ENCODE measurements around the gene TMEM223. TPM values are rescaled to one million over a fixed set of nuclear protein-coding genes. Genes with fewer than 3 reads are reported as not detected.
"Not testable (repeated sequence)": the region's sequence is repeated elsewhere in the genome, so short reads cannot be mapped to it uniquely, and the experiment has no call there.

The TMEM223 gene
- total and polyA plus RNA-seq, 8 donors: 0.89 to 28.2 (median 12.5) TPM; not detected in 1

GRCh38 chr11:62832336-62833234, 40.8 kb upstream of the TMEM223 start, which contains the start of gene TEX54:
Gene TEX54, minus strand, starts transcription at chr11:62832841.
- Histone ChIP-seq H3K9me3 (no peaks in the 10 kb centered on the region), H3K4me3 (peak within 1 kb of the TSS; percentile 67 to 91 (median 84)), H3K4me1 (peaks cover 30 to 73% (median 55%) of the 10 kb centered on the region in 4 donors), H3K27ac (peak within 1 kb of the TSS; percentile 95 to 99 (median 98)), H3K36me3 (peaks cover 20 to 62% (median 54%) of the 10 kb centered on the region in 4 donors), H3K27me3 (no peaks in the 10 kb centered on the region)
- intact Hi-C loops (cut with DNase I; ENCODE audit: low total_unique reads): loop anchor here (10.0 kb wide), 1 partner anchor 48 kb away; the partner anchor contains the start of gene TMEM179B
- DNase-seq: peak; percentile 32 to 57
- no peak for TF ChIP-seq POLR2AphosphoS5 (IDR thresholded peaks at IDR 0.05)
- 7 to 15% (median 11%) methylated on average over 20 to 40 of the region's 40 CpGs for WGBS, 5 donors

- no peaks in the 10 kb centered on the region for H3K27me3 ChIP-seq
- no peaks in the 10 kb centered on the region for H3K9me3 ChIP-seq
- TF ChIP-seq CTCF (IDR thresholded peaks at IDR 0.05): no peak
- TF ChIP-seq POLR2AphosphoS5 (IDR thresholded peaks at IDR 0.05): peak; percentile 82 to 90 (median 89)
- TF ChIP-seq POLR2A (IDR thresholded peaks at IDR 0.05): peak in 2 of 4 donors; percentile 75 to 80
- no peak for TF ChIP-seq EP300 (IDR thresholded peaks at IDR 0.05)
- peak; percentile 100 for DNase-seq
- H3K27ac ChIP-seq: peak within 1 kb of the TSS; percentile 95 to 99 (median 98)
- WGBS, 5 donors: 0 to 1% (median 0%) methylated on average over 29 to 65 of the region's 65 CpGs
- H3K36me3 ChIP-seq: peaks cover 28 to 66% (median 58%) of the 10 kb centered on the region in 4 donors
- intact Hi-C loops (cut with DNase I; ENCODE audit: low total_unique reads): loop anchor here (10.0 kb wide), 1 partner anchor 47 kb away; the partner anchor contains the start of gene TMEM179B
- peaks cover 30 to 67% (median 52%) of the 10 kb centered on the region in 4 donors for H3K4me1 ChIP-seq
- H3K4me3 ChIP-seq: peak within 1 kb of the TSS; percentile 67 to 91 (median 84)
Measured at GRCh38 chr11:62831520-62832335, 39.9 kb upstream of the TMEM223 start, which contains the start of gene STX5. Gene STX5, minus strand, starts transcription at chr11:62832051. Its CDS starts 808 bp downstream, at chr11:62831243.

DNA sequence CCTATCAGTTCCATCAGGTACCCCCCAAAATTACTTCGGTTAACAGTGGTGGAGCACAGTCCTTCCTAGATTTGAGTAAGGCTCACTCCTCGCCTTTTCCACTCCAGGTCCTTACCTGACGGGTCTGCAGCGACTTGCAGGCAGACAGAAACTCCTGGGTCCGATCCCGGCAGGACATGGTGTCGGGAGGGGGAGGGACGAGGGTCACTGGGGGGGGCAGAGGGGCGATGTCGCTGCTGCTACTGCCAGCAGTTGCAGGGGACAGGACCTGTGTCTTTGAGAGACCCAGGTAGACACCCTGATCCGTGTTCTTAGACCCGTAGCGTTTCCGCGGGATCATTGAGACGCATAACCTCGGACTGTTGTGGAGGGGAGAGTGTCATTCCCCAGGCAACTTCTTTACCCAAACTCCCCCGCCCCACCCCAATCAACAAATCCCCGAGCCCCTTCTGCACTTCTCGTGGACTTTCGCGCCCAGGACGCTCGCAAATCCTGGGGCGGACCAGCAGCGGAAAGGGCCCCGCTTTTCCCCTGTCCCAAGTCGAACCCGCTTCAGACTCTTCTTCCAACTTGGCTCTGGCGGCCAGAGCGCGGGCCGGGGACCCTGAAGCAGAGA, 39.2 kb upstream of the TMEM223 start:
- peaks cover 30 to 61% (median 52%) of the 10 kb centered on the region in 4 donors for H3K4me1 ChIP-seq
- H3K36me3 ChIP-seq: peaks cover 34 to 66% (median 59%) of the 10 kb centered on the region in 4 donors
- H3K4me3 ChIP-seq: peak overlapping the region; percentile 67 to 91 (median 84)
- H3K27me3 ChIP-seq: no peaks in the 10 kb centered on the region
- DNase-seq: no peak
- intact Hi-C loops (cut with DNase I; ENCODE audit: low total_unique reads): loop anchor here (10.0 kb wide), 1 partner anchor 46 kb away; the partner anchor contains the start of gene TMEM179B
- 0 to 1% (median 1%) methylated on average over 24 to 33 of the region's 33 CpGs for WGBS, 5 donors
- TF ChIP-seq EP300 (IDR thresholded peaks at IDR 0.05) (no peak), POLR2A (IDR thresholded peaks at IDR 0.05) (no peak)
- peak overlapping the region; percentile 95 to 99 (median 98) for H3K27ac ChIP-seq
- no peaks in the 10 kb centered on the region for H3K9me3 ChIP-seq

- DNase-seq; H3K27me3 ChIP-seq; H3K27ac ChIP-seq; H3K4me3 ChIP-seq; intact Hi-C loops (cut with DNase I; ENCODE audit: low total_unique reads); H3K9me3 ChIP-seq: not testable (repeated sequence)
- Histone ChIP-seq H3K4me1 (peaks cover 20 to 44% (median 40%) of the 10 kb centered on the region in 4 donors), H3K36me3 (peaks cover 45 to 67% (median 61%) of the 10 kb centered on the region in 4 donors)
- WGBS, 5 donors: 94 to 98% (median 96%) methylated on average over 8 of the region's 8 CpGs
Measured at GRCh38 chr11:62828130-62828529, 36.3 kb upstream of the TMEM223 start.

GRCh38 chr11:62823677-62824076, 31.9 kb upstream of the TMEM223 start:
- H3K27ac ChIP-seq: no peak overlapping the region
- H3K27me3 ChIP-seq: no peaks in the 10 kb centered on the region
- peaks cover 82 to 100% (median 99%) of the 10 kb centered on the region in 4 donors for H3K36me3 ChIP-seq
- no peak for DNase-seq
- peaks cover 4 to 12% (median 8%) of the 10 kb centered on the region in 4 donors for H3K4me1 ChIP-seq
- intact Hi-C loops (cut with DNase I; ENCODE audit: low total_unique reads): no loop called here
- H3K4me3 ChIP-seq: no peak overlapping the region
- H3K9me3 ChIP-seq: no peaks in the 10 kb centered on the region
- no peak for TF ChIP-seq POLR2A (IDR thresholded peaks at IDR 0.05)
- TF ChIP-seq POLR2AphosphoS5 (IDR thresholded peaks at IDR 0.05): no peak
- no peak for TF ChIP-seq CTCF (IDR thresholded peaks at IDR 0.05)
- TF ChIP-seq EP300 (IDR thresholded peaks at IDR 0.05): no peak
- 87 to 100% (median 88%) methylated on average over 3 of the region's 3 CpGs for WGBS, 5 donors
